ENCODE results near the gene BRD8.

GRCh38 chr5:138178516-138179276, at the start of gene BRD8, which contains the start of gene KIF20A:
- TF ChIP-seq POLR2AphosphoS5 (IDR thresholded peaks at IDR 0.05; ENCODE audit: low read depth, low read length) (peak; percentile 80), POLR2A (IDR thresholded peaks at IDR 0.05; ENCODE audit: low read depth, low read length) (peak; percentile 82)

Data from GM12891 (cell line).